Nephron progenitor cell (in vitro differentiated cells): ENCODE measurements around the gene TFPI.

Source experiments
- DNase-seq: peaks from one replicate; pipeline ENCODE4 v3.0.0; 2021
- H3K27ac Mint-ChIP-seq: 2 replicates; pipeline ENCODE4 v1.8.0; 2021; ENCODE audit warnings: mild to moderate bottlenecking, moderate library complexity, mixed read lengths
- H3K27me3 Mint-ChIP-seq: 2 replicates; pipeline ENCODE4 v1.8.0; 2021; ENCODE audit warnings: mild to moderate bottlenecking, low read depth, mixed read lengths; ENCODE audit not compliant: poor library complexity
- H3K36me3 Mint-ChIP-seq: 2 replicates; pipeline ENCODE4 v1.8.0; 2021; ENCODE audit warnings: low read depth, mixed read lengths
- H3K4me1 Mint-ChIP-seq: 2 replicates; pipeline ENCODE4 v1.8.0; 2021; ENCODE audit warnings: mixed read lengths
- H3K4me3 Mint-ChIP-seq: 2 replicates; pipeline ENCODE4 v1.8.0; 2021; ENCODE audit warnings: mild to moderate bottlenecking, moderate library complexity, mixed read lengths
- H3K9me3 Mint-ChIP-seq: 2 replicates; pipeline ENCODE4 v1.8.0; 2021; ENCODE audit warnings: mild to moderate bottlenecking, moderate library complexity, mixed read lengths
- CTCF ChIP-seq: fragments of 200-600 bp; sonication (generic); IDR thresholded peaks from 2 replicates; pipeline ENCODE4 v1.5.0; 2021; ENCODE audit warnings: antibody characterized with exemption

Gene TFPI

GRCh38 chr2:187581125-187581896, 27.1 kb upstream of the TFPI start:
- no peak overlapping the region for H3K27ac Mint-ChIP-seq
- H3K9me3 Mint-ChIP-seq: no peaks in the 10 kb centered on the region
- H3K36me3 Mint-ChIP-seq: no peaks in the 10 kb centered on the region
- TF ChIP-seq CTCF: peak; percentile 60
- no peaks in the 10 kb centered on the region for H3K27me3 Mint-ChIP-seq
- H3K4me3 Mint-ChIP-seq: peak overlapping the region; percentile 44
- DNase-seq: peak; percentile 40
- H3K4me1 Mint-ChIP-seq: peaks cover 9% of the 10 kb centered on the region

- no peak overlapping the region for H3K27ac Mint-ChIP-seq
- H3K4me1 Mint-ChIP-seq: peaks cover 9% of the 10 kb centered on the region
- no peaks in the 10 kb centered on the region for H3K36me3 Mint-ChIP-seq
- no peak for DNase-seq
- no peaks in the 10 kb centered on the region for H3K27me3 Mint-ChIP-seq
- TF ChIP-seq CTCF: no peak
- H3K4me3 Mint-ChIP-seq: no peak overlapping the region
- H3K9me3 Mint-ChIP-seq: no peaks in the 10 kb centered on the region
Observed at GRCh38 chr2:187580462-187581124, 26.4 kb upstream of the TFPI start.

GRCh38 chr2:187577310-187577709, 23.1 kb upstream of the TFPI start:
- H3K9me3 Mint-ChIP-seq: peaks cover 13% of the 10 kb centered on the region
- TF ChIP-seq CTCF: no peak
- no peaks in the 10 kb centered on the region for H3K36me3 Mint-ChIP-seq
- no peak overlapping the region for H3K27ac Mint-ChIP-seq
- no peaks in the 10 kb centered on the region for H3K27me3 Mint-ChIP-seq
- peaks cover 9% of the 10 kb centered on the region for H3K4me1 Mint-ChIP-seq
- no peak for DNase-seq
- no peak overlapping the region for H3K4me3 Mint-ChIP-seq

GRCh38 chr2:187576906-187577305, 22.7 kb upstream of the TFPI start:
- no peaks in the 10 kb centered on the region for H3K27me3 Mint-ChIP-seq
- peaks cover 9% of the 10 kb centered on the region for H3K4me1 Mint-ChIP-seq
- no peak for TF ChIP-seq CTCF
- no peak overlapping the region for H3K27ac Mint-ChIP-seq
- no peaks in the 10 kb centered on the region for H3K36me3 Mint-ChIP-seq
- no peak for DNase-seq
- H3K4me3 Mint-ChIP-seq: no peak overlapping the region
- H3K9me3 Mint-ChIP-seq: peaks cover 17% of the 10 kb centered on the region

- H3K4me1 Mint-ChIP-seq: peaks cover 4% of the 10 kb centered on the region
- peaks cover 19% of the 10 kb centered on the region for H3K9me3 Mint-ChIP-seq
- no peaks in the 10 kb centered on the region for H3K36me3 Mint-ChIP-seq
- H3K4me3 Mint-ChIP-seq: no peak overlapping the region
- no peak for DNase-seq
- no peak overlapping the region for H3K27ac Mint-ChIP-seq
- no peak for TF ChIP-seq CTCF
- H3K27me3 Mint-ChIP-seq: no peaks in the 10 kb centered on the region
Observed at GRCh38 chr2:187575751-187576067, 21.5 kb upstream of the TFPI start.
